Measurements from ENCODE around the gene CCDC92B.

CCDC92B gene

DNA sequence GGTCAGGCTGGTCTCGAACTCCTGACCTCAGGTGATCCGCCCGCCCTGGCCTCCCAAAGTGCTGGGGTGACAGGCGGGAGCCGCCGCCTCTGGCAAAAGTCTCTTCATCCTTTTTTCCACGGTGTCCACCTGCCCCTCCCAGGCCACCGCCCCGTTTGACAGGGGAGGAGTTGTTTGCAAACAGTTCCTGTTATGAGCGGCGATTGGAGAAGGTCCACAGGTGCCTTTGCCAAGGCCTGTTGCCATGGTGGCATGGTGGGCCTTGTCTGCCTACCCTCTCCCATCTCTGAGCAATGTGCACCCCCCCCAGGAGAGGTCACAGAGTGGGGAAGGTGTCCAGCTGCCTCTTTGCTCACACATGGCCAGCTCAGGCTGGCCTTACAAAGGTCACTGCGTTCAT lies 30.8 kb upstream of the CCDC92B start:
- Histone ChIP-seq H3K4me3 (ENCODE audit: low read depth, low read length, poor library complexity, severe bottlenecking) (no peak overlapping the region), H3K9me2 (ENCODE audit: low read depth, low read length) (no peaks in the 10 kb centered on the region), H3K4me2 (ENCODE audit: low read length) (no peak overlapping the region), H3K27me3 (ENCODE audit: insufficient read depth, low read length) (no peaks in the 10 kb centered on the region), H2AFZ (ENCODE audit: low read length) (no peak overlapping the region), H3K4me1 (ENCODE audit: insufficient read depth, low read length, severe bottlenecking) (no peaks in the 10 kb centered on the region), H3F3A (ENCODE audit: insufficient read depth, low read length) (no peaks in the 10 kb centered on the region), H3K36me3 (ENCODE audit: insufficient read depth, low read length) (no peaks in the 10 kb centered on the region), H3K9me3 (ENCODE audit: low read length) (no peaks in the 10 kb centered on the region), H3K79me2 (ENCODE audit: insufficient read depth, low read length) (no peaks in the 10 kb centered on the region), H3K27ac (ENCODE audit: low read depth, low read length, poor library complexity, severe bottlenecking) (no peak overlapping the region), H3K9ac (ENCODE audit: low read length) (no peak overlapping the region), H4K20me1 (ENCODE audit: insufficient read depth, low read length) (no peaks in the 10 kb centered on the region)
- TF ChIP-seq EZH2 (IDR thresholded peaks at IDR 0.05; ENCODE audit: borderline replicate concordance, low read length) = no peak
- TF ChIP-seq, protein P1, sequence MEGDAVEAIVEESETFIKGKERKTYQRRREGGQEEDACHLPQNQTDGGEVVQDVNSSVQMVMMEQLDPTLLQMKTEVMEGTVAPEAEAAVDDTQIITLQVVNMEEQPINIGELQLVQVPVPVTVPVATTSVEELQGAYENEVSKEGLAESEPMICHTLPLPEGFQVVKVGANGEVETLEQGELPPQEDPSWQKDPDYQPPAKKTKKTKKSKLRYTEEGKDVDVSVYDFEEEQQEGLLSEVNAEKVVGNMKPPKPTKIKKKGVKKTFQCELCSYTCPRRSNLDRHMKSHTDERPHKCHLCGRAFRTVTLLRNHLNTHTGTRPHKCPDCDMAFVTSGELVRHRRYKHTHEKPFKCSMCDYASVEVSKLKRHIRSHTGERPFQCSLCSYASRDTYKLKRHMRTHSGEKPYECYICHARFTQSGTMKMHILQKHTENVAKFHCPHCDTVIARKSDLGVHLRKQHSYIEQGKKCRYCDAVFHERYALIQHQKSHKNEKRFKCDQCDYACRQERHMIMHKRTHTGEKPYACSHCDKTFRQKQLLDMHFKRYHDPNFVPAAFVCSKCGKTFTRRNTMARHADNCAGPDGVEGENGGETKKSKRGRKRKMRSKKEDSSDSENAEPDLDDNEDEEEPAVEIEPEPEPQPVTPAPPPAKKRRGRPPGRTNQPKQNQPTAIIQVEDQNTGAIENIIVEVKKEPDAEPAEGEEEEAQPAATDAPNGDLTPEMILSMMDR (IDR thresholded peaks at IDR 0.05; ENCODE audit: low read length) = no peak

DNA sequence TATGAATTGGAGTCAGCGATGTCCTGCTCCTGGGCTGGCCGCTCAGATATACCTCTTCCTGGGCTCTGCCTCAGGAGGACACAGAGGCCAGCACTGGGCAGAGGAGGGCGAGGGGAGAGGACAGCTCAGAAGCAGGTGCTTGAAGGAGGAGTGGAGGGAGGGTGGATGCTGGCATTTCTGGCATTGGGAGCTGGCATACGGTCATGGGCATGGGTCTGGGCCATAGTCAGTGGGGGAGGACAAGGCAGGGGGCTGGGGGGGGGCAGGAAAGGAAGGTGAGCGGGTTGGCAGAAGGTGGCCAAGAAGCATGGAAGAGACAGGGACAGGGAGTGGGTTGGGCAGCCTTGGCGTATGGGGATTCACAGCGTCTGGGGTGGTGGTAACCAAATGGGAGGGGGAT lies 30.1 kb upstream of the CCDC92B start:
- Histone ChIP-seq H3F3A (ENCODE audit: insufficient read depth, low read length) (no peaks in the 10 kb centered on the region), H3K27me3 (ENCODE audit: insufficient read depth, low read length) (no peaks in the 10 kb centered on the region), H3K9ac (ENCODE audit: low read length) (no peak overlapping the region), H3K79me2 (ENCODE audit: insufficient read depth, low read length) (no peaks in the 10 kb centered on the region), H3K27ac (ENCODE audit: low read depth, low read length, poor library complexity, severe bottlenecking) (no peak overlapping the region), H3K36me3 (ENCODE audit: insufficient read depth, low read length) (no peaks in the 10 kb centered on the region), H3K4me2 (ENCODE audit: low read length) (no peak overlapping the region), H3K4me3 (ENCODE audit: low read depth, low read length, poor library complexity, severe bottlenecking) (no peak overlapping the region), H3K4me1 (ENCODE audit: insufficient read depth, low read length, severe bottlenecking) (no peaks in the 10 kb centered on the region), H4K20me1 (ENCODE audit: insufficient read depth, low read length) (no peaks in the 10 kb centered on the region), H3K9me2 (ENCODE audit: low read depth, low read length) (no peaks in the 10 kb centered on the region), H2AFZ (ENCODE audit: low read length) (no peak overlapping the region), H3K9me3 (ENCODE audit: low read length) (no peaks in the 10 kb centered on the region)
- no peak for TF ChIP-seq EZH2 (IDR thresholded peaks at IDR 0.05; ENCODE audit: borderline replicate concordance, low read length)
- TF ChIP-seq, protein P1 (IDR thresholded peaks at IDR 0.05; ENCODE audit: low read length) = no peak

DNA sequence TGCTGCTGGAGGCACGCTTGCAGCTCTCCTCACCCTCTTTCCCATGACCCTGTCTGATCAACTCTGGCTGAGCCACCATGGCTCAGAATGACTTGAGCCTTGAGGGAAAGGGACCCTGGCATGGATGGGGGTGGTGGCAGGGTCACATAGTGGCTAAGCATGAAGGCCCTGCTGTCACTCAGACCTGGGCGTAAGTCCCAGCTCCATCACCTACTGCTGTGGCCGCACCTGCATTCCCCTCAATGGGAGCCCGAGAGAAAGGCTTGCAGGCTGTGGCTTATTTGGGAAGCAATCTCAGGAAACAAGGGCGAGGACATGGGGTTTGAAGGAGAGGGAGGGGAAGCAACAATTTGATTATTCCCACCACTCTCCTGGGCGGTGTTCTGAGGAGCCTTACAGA lies 29.0 kb upstream of the CCDC92B start:
- Histone ChIP-seq H3K27ac (ENCODE audit: low read depth, low read length, poor library complexity, severe bottlenecking) (no peak overlapping the region), H2AFZ (ENCODE audit: low read length) (no peak overlapping the region), H3K4me3 (ENCODE audit: low read depth, low read length, poor library complexity, severe bottlenecking) (no peak overlapping the region), H3K9me2 (ENCODE audit: low read depth, low read length) (no peaks in the 10 kb centered on the region), H3F3A (ENCODE audit: insufficient read depth, low read length) (no peaks in the 10 kb centered on the region), H3K27me3 (ENCODE audit: insufficient read depth, low read length) (no peaks in the 10 kb centered on the region), H3K79me2 (ENCODE audit: insufficient read depth, low read length) (no peaks in the 10 kb centered on the region), H3K9ac (ENCODE audit: low read length) (no peak overlapping the region), H3K4me1 (ENCODE audit: insufficient read depth, low read length, severe bottlenecking) (no peaks in the 10 kb centered on the region), H3K9me3 (ENCODE audit: low read length) (no peaks in the 10 kb centered on the region), H3K4me2 (ENCODE audit: low read length) (no peak overlapping the region), H3K36me3 (ENCODE audit: insufficient read depth, low read length) (no peaks in the 10 kb centered on the region), H4K20me1 (ENCODE audit: insufficient read depth, low read length) (no peaks in the 10 kb centered on the region)
- TF ChIP-seq, protein P1 (IDR thresholded peaks at IDR 0.05; ENCODE audit: low read length) = no peak
